ENCODE data around the gene VPS51.

Gene VPS51

DNA sequence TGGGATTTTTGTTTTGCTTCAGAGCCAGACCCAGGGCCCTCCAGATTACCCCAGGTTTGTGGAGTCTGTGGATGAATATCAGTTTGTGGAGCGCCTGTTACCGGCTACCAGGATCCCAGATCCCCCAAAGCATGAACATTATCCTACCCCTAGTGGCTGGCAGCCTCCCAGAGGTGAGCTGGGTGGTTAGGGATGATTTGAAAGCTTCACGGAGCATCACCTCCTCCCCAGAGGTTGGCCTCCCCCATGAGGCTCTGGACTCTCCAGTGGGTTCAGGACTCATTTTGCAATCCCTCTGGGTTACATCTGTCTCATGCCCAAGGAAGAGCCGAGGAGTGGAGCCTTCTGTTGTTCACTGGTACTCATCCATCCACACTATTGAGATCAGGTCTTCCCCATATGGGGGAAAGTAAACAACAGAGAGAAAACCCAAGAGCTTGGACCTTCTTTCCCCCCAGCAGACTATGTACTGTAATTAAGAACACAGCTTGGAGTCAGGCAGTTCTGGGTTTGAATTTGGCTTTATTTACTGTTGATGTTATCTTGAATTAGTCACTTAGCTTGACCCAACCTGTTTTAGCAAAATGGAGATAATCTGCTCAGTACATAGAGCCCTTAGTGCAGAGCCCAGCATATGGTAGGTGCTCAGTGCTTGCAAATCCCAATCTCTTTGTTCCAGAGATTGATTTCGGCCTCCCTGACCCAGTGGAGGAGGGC lies 28.6 kb downstream of the VPS51 start:
- H3K27ac ChIP-seq, result peak overlapping the region; percentile 25
- no peak for TF ChIP-seq ZFX (IDR thresholded peaks at IDR 0.05)
- TF ChIP-seq, protein P1, sequence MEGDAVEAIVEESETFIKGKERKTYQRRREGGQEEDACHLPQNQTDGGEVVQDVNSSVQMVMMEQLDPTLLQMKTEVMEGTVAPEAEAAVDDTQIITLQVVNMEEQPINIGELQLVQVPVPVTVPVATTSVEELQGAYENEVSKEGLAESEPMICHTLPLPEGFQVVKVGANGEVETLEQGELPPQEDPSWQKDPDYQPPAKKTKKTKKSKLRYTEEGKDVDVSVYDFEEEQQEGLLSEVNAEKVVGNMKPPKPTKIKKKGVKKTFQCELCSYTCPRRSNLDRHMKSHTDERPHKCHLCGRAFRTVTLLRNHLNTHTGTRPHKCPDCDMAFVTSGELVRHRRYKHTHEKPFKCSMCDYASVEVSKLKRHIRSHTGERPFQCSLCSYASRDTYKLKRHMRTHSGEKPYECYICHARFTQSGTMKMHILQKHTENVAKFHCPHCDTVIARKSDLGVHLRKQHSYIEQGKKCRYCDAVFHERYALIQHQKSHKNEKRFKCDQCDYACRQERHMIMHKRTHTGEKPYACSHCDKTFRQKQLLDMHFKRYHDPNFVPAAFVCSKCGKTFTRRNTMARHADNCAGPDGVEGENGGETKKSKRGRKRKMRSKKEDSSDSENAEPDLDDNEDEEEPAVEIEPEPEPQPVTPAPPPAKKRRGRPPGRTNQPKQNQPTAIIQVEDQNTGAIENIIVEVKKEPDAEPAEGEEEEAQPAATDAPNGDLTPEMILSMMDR (conservative IDR thresholded peaks at IDR 0.05), result no peak

DNA sequence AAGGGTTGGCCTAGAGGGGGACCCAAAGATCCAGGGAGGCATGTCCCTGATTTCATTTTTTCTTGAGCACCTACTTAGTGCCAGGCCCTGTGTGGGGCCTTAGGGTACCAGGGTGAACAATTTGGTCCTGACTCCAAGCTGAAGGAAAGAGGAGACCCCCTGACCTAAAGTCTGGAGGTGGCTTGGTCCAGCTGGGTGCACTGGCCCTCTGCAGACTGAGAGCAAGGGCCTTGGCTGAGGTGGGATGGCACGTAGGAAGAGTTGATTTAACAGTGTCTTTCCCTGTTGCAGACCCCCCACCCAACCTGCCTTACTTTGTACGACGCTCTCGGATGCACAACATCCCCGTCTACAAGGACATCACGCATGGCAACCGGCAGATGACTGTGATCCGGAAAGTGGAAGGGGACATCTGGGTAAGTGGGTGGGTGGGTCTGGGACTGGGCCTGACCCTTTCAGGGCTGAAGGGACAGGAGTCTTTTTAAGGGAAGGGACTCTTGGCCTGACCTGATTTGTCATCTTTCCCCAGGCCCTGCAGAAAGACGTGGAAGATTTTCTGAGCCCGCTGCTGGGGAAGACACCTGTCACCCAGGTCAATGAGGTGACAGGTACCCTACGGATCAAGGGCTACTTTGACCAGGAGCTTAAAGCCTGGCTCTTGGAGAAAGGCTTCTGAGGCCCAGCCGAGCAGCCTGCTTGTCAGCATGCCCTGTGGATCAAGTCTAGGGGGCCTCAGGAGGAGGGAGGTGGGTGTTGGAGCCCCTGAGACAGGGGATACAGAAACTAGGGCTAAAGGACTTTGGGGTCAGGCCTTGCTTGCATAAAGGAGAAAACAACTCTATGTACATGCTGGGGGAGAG lies 29.4 kb downstream of the VPS51 start:
- TF ChIP-seq, protein P1 (conservative IDR thresholded peaks at IDR 0.05), result no peak
- no peak for TF ChIP-seq ZFX (IDR thresholded peaks at IDR 0.05)

DNA sequence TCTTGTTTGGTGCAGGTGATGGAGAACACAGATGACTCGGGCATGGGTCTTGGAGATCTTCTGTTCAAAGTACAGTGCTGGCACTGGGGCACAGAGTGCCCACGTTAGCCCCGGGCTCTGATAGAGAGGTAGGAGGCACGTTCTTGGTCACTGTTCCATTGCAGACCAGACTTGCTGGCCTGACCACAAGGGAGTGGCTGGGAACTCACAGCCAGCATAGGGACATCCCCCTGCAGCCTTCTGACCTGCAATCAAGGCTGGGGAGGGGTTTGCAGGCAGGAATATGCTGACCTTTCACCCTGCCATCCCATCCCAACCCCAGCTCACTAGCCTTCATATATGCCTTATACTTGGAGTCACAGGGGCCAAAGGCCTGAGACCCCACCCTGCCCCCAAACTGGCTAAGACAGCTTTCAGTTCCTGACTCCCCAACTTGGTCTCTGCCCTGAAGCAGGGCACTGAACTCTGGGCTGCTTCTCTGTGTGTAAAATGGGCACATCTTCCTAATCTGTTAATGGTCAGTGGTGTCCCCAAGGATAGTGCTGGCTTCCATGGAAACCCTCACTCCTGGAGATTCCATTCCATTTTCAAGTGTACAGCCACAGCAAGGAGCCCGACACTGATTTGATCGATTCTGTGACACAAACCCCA lies 30.7 kb downstream of the VPS51 start:
- TF ChIP-seq ZFX (IDR thresholded peaks at IDR 0.05), result no peak
- TF ChIP-seq, protein P1 (conservative IDR thresholded peaks at IDR 0.05), result no peak
- H3K27ac ChIP-seq, result no peak overlapping the region

More for the DNA sequence above, 29.4 kb downstream of the VPS51 start:
- H3K27ac ChIP-seq, result peak overlapping the region; percentile 25

DNA sequence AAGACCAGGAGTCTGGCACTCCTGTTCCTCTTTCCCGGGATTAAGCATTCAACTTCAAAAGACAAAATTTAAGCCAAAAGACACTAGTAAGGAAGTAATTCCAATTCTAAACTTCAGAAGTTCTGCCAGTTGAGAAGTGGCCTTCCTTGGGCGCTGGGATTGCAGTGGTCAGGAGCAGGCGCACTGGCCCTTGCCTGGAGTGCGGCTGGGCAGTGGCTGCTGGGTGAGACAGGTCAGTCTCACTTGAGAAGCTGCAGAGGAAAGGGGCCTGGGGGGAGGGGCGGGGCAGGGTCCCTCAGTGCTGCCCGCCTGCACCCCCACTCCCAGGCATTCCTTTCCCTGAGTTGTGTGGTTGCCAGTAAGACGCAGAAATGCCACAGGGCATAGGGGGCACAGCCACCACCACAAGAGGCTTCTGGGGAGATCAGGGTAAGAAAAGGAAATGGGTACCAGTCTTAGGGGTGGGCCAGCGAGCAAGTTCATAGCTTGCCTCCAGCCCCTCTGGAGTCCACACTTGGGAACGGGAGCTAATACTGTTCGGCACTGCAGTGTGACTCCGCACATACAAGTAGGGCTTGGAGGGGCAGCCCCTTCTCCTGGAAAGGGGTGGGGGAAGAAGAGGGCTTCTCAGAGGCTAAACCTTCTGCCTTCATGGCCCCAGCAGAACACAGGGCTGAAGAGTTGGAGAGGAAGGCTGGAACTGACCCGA lies 31.6 kb downstream of the VPS51 start:
- TF ChIP-seq ZFX (IDR thresholded peaks at IDR 0.05), result no peak
- TF ChIP-seq, protein P1 (conservative IDR thresholded peaks at IDR 0.05), result no peak
- no peak overlapping the region for H3K27ac ChIP-seq

DNA sequence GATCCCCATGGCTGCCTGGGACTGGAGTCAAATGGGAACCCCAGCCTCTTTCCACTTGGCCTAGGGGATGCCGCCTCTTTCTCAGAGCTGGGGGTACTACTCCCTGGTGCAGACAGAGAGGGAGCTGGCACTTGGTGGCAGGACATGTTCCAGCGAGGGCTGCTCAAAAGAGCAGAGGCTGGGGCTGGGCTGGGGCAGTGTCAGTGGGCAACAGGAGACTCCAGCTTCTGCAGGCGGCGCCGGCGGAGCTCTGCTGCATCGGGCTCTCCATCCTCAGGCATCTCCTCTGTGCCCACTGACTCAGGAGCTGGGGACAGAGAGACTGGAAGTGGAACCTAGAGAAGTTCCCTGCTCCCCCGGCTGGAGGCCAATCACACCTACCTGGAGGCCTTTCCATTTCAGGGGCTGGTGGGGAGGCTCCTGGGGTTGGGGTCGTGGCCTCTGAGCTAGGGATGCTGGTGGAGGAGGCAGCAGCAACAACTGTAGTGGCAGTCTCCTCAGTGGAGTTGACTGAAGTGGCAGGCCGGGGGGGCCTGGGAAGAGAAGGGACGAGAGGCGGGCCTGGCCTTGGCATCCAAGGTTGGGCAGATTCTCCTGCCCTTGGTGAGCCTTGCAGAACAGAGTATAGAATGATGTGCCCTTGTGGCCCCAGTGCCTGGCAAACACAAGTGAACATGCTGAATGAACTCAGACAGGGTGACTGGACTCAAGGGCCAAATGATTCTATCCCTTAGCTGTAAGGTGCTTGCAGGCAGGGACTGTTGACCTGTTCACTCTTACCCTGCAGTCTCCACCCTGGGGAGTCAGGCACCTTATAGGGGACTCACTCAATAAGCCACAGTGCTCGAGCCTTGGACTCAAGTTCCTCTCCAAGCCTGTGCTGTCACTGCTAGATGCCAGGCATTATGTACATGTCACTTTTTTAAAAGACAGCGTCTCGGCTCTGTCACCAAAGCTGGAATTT lies 32.5 kb downstream of the VPS51 start:
- no peak overlapping the region for H3K27ac ChIP-seq
- TF ChIP-seq ZFX (IDR thresholded peaks at IDR 0.05), result no peak
- TF ChIP-seq, protein P1 (conservative IDR thresholded peaks at IDR 0.05), result no peak
